WI38 (cell line): ENCODE measurements around the gene TMEM212.

Experiments
- H3K4me3 ChIP-seq: 2 replicates; pipeline ENCODE4 v1.5.1; 2011; ENCODE audit warnings: low read depth, mild to moderate bottlenecking, control low read depth, low read length
- CTCF ChIP-seq: IDR thresholded peaks from 2 replicates; pipeline ENCODE4 v1.5.1; 2012; ENCODE audit warnings: low read depth, mild to moderate bottlenecking, control low read depth, low read length

The TMEM212 gene

GRCh38 chr3:171842864-171843518 is at the start of gene TMEM212:
Gene TMEM212, plus strand, starts transcription at chr3:171843349. Its CDS starts 35 bp downstream, at chr3:171843384.
- no peak within 1 kb of the TSS for H3K4me3 ChIP-seq
- no peak for TF ChIP-seq CTCF

GRCh38 chr3:171796625-171797264 is 46.4 kb upstream of the TMEM212 start:
- no peak overlapping the region for H3K4me3 ChIP-seq
- no peak for TF ChIP-seq CTCF

GRCh38 chr3:171797265-171797679 is 45.9 kb upstream of the TMEM212 start:
- TF ChIP-seq CTCF, result no peak

GRCh38 chr3:171797873-171798272 is 45.3 kb upstream of the TMEM212 start:
- no peak overlapping the region for H3K4me3 ChIP-seq

More at GRCh38 chr3:171797265-171797679, 45.9 kb upstream of the TMEM212 start:
- H3K4me3 ChIP-seq, result no peak overlapping the region

GRCh38 chr3:171799501-171799900 is 43.6 kb upstream of the TMEM212 start:
- TF ChIP-seq CTCF, result no peak
- no peak overlapping the region for H3K4me3 ChIP-seq

More at GRCh38 chr3:171797873-171798272, 45.3 kb upstream of the TMEM212 start:
- TF ChIP-seq CTCF, result no peak

- H3K4me3 ChIP-seq, result no peak overlapping the region
- no peak for TF ChIP-seq CTCF
Measured at GRCh38 chr3:171801738-171802589, 41.2 kb upstream of the TMEM212 start.
